HEK293 (cell line): ENCODE data around the gene ZNF865.

Source experiments
- BCL11A ChIP-seq: fragments of 450-650 bp; formaldehyde crosslinking; IDR thresholded peaks from 2 replicates; pipeline ENCODE4 v1.5.1; 2016; ENCODE audit warnings: low read depth, missing biosample characterization, missing genetic modification characterization
- EGR2 ChIP-seq: fragments of 450-650 bp; formaldehyde crosslinking; IDR thresholded peaks from 2 replicates; pipeline ENCODE4 v1.5.1; 2016; ENCODE audit warnings: low read depth, missing biosample characterization, missing genetic modification characterization
- GLIS1 ChIP-seq: fragments of 450-650 bp; formaldehyde crosslinking; IDR thresholded peaks from 2 replicates; pipeline ENCODE4 v1.5.1; 2016; ENCODE audit warnings: missing biosample characterization, missing genetic modification characterization
- KLF16 ChIP-seq: fragments of 450-650 bp; formaldehyde crosslinking; IDR thresholded peaks from 2 replicates; pipeline ENCODE4 v1.5.1; 2017; ENCODE audit warnings: missing biosample characterization, missing genetic modification characterization
- KLF8 ChIP-seq: fragments of 450-650 bp; formaldehyde crosslinking; IDR thresholded peaks from 2 replicates; pipeline ENCODE4 v1.5.1; 2016; ENCODE audit warnings: missing biosample characterization, missing genetic modification characterization
- KLF9 ChIP-seq: fragments of 450-650 bp; formaldehyde crosslinking; IDR thresholded peaks from 2 replicates; pipeline ENCODE4 v1.5.1; 2016; ENCODE audit warnings: missing biosample characterization, missing genetic modification characterization, low read depth
- PRDM1 ChIP-seq: fragments of 450-650 bp; formaldehyde crosslinking; IDR thresholded peaks from 2 replicates; pipeline ENCODE4; 2016; ENCODE audit warnings: missing biosample characterization, missing genetic modification characterization
- SP3 ChIP-seq: fragments of 450-650 bp; formaldehyde crosslinking; IDR thresholded peaks from 2 replicates; pipeline ENCODE4 v1.5.1; 2016; ENCODE audit warnings: missing biosample characterization, missing genetic modification characterization
- WT1 ChIP-seq: fragments of 450-650 bp; formaldehyde crosslinking; IDR thresholded peaks from 2 replicates; pipeline ENCODE4 v1.5.1; 2016; ENCODE audit warnings: missing biosample characterization, missing genetic modification characterization
- ZBTB20 ChIP-seq: fragments of 450-650 bp; formaldehyde crosslinking; IDR thresholded peaks from 2 replicates; pipeline ENCODE4 v1.5.1; 2016; ENCODE audit warnings: missing biosample characterization, missing genetic modification characterization
- ZFP41 ChIP-seq: fragments of 450-650 bp; formaldehyde crosslinking; IDR thresholded peaks from 2 replicates; pipeline ENCODE4 v1.5.1; 2016; ENCODE audit warnings: missing biosample characterization, missing genetic modification characterization, borderline replicate concordance
- ZNF112 ChIP-seq: fragments of 450-650 bp; formaldehyde crosslinking; IDR thresholded peaks from 2 replicates; pipeline ENCODE4 v1.5.0; 2017; ENCODE audit warnings: missing biosample characterization, missing genetic modification characterization
- ZNF175 ChIP-seq: fragments of 450-650 bp; formaldehyde crosslinking; IDR thresholded peaks from 2 replicates; pipeline ENCODE4 v1.5.1; 2016; ENCODE audit warnings: missing biosample characterization, missing genetic modification characterization
- ZNF341 ChIP-seq: fragments of 450-650 bp; formaldehyde crosslinking; IDR thresholded peaks from 2 replicates; pipeline ENCODE4; 2016; ENCODE audit warnings: low read depth, missing biosample characterization, missing genetic modification characterization
- ZNF596 ChIP-seq: fragments of 450-650 bp; IDR thresholded peaks from 2 replicates; pipeline ENCODE4 v1.5.0; 2018; ENCODE audit warnings: missing biosample characterization, mild to moderate bottlenecking, missing genetic modification characterization, moderate library complexity
- ZNF623 ChIP-seq: fragments of 450-650 bp; formaldehyde crosslinking; IDR thresholded peaks from 2 replicates; pipeline ENCODE4 v1.5.1; 2016; ENCODE audit warnings: missing biosample characterization, missing genetic modification characterization
- ZNF629 ChIP-seq: fragments of 450-650 bp; formaldehyde crosslinking; IDR thresholded peaks from 2 replicates; pipeline ENCODE4 v1.5.1; 2017; ENCODE audit warnings: missing biosample characterization, missing genetic modification characterization
- ZSCAN30 ChIP-seq: fragments of 450-650 bp; IDR thresholded peaks from 2 replicates; pipeline ENCODE4 v1.5.1; 2018; ENCODE audit warnings: missing biosample characterization, mild to moderate bottlenecking, missing genetic modification characterization, moderate library complexity
- ZSCAN5A ChIP-seq: fragments of 450-650 bp; formaldehyde crosslinking; IDR thresholded peaks from 2 replicates; pipeline ENCODE4 v1.5.1; 2016; ENCODE audit warnings: missing biosample characterization, missing genetic modification characterization
- ZXDB ChIP-seq: fragments of 450-650 bp; formaldehyde crosslinking; IDR thresholded peaks from 2 replicates; pipeline ENCODE4 v1.5.1; 2016; ENCODE audit warnings: missing biosample characterization, missing genetic modification characterization
- TF ChIP-seq, protein P1 (sequence below): fragments of 450-650 bp; formaldehyde crosslinking; IDR thresholded peaks from 2 replicates; pipeline ENCODE4 v1.5.1; 2017; ENCODE audit warnings: missing biosample characterization, missing genetic modification characterization
- TF ChIP-seq, protein P2 (sequence below): fragments of 450-650 bp; formaldehyde crosslinking; IDR thresholded peaks from 2 replicates; pipeline ENCODE4 v1.5.1; 2016; ENCODE audit warnings: missing biosample characterization, missing genetic modification characterization
- TF ChIP-seq, protein P3 (sequence below): fragments of 450-650 bp; formaldehyde crosslinking; IDR thresholded peaks from 2 replicates; pipeline ENCODE4 v1.5.1; 2016; ENCODE audit warnings: missing biosample characterization, missing genetic modification characterization
- TF ChIP-seq, protein P4 (sequence below): fragments of 450-650 bp; formaldehyde crosslinking; IDR thresholded peaks from 2 replicates; pipeline ENCODE4 v1.5.1; 2016; ENCODE audit warnings: missing biosample characterization, missing genetic modification characterization

The ZNF865 gene

GRCh38 chr19:55586976-55587668, 18.3 kb upstream of the ZNF865 start (continued):
- TF ChIP-seq, protein P1, sequence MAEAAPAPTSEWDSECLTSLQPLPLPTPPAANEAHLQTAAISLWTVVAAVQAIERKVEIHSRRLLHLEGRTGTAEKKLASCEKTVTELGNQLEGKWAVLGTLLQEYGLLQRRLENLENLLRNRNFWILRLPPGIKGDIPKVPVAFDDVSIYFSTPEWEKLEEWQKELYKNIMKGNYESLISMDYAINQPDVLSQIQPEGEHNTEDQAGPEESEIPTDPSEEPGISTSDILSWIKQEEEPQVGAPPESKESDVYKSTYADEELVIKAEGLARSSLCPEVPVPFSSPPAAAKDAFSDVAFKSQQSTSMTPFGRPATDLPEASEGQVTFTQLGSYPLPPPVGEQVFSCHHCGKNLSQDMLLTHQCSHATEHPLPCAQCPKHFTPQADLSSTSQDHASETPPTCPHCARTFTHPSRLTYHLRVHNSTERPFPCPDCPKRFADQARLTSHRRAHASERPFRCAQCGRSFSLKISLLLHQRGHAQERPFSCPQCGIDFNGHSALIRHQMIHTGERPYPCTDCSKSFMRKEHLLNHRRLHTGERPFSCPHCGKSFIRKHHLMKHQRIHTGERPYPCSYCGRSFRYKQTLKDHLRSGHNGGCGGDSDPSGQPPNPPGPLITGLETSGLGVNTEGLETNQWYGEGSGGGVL (tag by site-specific recombination) = peak; percentile 64
- peak; percentile 49; the same call in 1 of the 2 replicates for TF ChIP-seq ZSCAN30
- 0 out of 2 replicates have a peak, but pooled peaks have one; percentile 25 for TF ChIP-seq ZNF623
- TF ChIP-seq ZBTB20 = peak; percentile 73
- TF ChIP-seq, protein P2, sequence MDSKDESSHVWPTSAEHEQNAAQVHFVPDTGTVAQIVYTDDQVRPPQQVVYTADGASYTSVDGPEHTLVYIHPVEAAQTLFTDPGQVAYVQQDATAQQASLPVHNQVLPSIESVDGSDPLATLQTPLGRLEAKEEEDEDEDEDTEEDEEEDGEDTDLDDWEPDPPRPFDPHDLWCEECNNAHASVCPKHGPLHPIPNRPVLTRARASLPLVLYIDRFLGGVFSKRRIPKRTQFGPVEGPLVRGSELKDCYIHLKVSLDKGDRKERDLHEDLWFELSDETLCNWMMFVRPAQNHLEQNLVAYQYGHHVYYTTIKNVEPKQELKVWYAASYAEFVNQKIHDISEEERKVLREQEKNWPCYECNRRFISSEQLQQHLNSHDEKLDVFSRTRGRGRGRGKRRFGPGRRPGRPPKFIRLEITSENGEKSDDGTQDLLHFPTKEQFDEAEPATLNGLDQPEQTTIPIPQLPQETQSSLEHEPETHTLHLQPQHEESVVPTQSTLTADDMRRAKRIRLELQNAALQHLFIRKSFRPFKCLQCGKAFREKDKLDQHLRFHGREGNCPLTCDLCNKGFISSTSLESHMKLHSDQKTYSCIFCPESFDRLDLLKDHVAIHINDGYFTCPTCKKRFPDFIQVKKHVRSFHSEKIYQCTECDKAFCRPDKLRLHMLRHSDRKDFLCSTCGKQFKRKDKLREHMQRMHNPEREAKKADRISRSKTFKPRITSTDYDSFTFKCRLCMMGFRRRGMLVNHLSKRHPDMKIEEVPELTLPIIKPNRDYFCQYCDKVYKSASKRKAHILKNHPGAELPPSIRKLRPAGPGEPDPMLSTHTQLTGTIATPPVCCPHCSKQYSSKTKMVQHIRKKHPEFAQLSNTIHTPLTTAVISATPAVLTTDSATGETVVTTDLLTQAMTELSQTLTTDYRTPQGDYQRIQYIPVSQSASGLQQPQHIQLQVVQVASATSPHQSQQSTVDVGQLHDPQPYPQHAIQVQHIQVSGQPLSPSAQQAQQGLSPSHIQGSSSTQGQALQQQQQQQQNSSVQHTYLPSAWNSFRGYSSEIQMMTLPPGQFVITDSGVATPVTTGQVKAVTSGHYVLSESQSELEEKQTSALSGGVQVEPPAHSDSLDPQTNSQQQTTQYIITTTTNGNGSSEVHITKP (tag by site-specific recombination) = peak; percentile 56
- TF ChIP-seq, protein P3, sequence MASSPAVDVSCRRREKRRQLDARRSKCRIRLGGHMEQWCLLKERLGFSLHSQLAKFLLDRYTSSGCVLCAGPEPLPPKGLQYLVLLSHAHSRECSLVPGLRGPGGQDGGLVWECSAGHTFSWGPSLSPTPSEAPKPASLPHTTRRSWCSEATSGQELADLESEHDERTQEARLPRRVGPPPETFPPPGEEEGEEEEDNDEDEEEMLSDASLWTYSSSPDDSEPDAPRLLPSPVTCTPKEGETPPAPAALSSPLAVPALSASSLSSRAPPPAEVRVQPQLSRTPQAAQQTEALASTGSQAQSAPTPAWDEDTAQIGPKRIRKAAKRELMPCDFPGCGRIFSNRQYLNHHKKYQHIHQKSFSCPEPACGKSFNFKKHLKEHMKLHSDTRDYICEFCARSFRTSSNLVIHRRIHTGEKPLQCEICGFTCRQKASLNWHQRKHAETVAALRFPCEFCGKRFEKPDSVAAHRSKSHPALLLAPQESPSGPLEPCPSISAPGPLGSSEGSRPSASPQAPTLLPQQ (tag by site-specific recombination) = 0 out of 2 replicates have a peak, but pooled peaks have one; percentile 35
- peak; percentile 61; the same call in 1 of the 2 replicates for TF ChIP-seq KLF8 (tag by site-specific recombination)
- peak; percentile 64 for TF ChIP-seq ZXDB (tag by site-specific recombination)
- TF ChIP-seq GLIS1 (tag by site-specific recombination) = peak; percentile 45; the same call in 1 of the 2 replicates
- 0 out of 2 replicates have a peak, but pooled peaks have one; percentile 5 for TF ChIP-seq ZNF596 (tag by site-specific recombination)
- TF ChIP-seq, protein P4, sequence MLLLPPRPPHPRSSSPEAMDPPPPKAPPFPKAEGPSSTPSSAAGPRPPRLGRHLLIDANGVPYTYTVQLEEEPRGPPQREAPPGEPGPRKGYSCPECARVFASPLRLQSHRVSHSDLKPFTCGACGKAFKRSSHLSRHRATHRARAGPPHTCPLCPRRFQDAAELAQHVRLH (tag by site-specific recombination) = 0 out of 2 replicates have a peak, but pooled peaks have one; percentile 33
- TF ChIP-seq PRDM1 = 0 out of 2 replicates have a peak, but pooled peaks have one; percentile 16
- peak; percentile 22 for TF ChIP-seq EGR2 (tag by site-specific recombination)
- TF ChIP-seq ZNF629 = 0 out of 2 replicates have a peak, but pooled peaks have one; percentile 37
- no peak for TF ChIP-seq BCL11A (tag by site-specific recombination)
- TF ChIP-seq ZNF175 (tag by site-specific recombination) = no peak
- peak; percentile 52 for TF ChIP-seq ZNF341 (tag by site-specific recombination)
- TF ChIP-seq SP3 (tag by site-specific recombination) = peak; percentile 89
- TF ChIP-seq KLF9 (tag by site-specific recombination) = peak; percentile 85
- peak; percentile 39; the same call in 1 of the 2 replicates for TF ChIP-seq KLF16 (tag by site-specific recombination)
- TF ChIP-seq ZNF112 (tag by site-specific recombination) = no peak
- TF ChIP-seq WT1 = peak; percentile 39; the same call in 1 of the 2 replicates
- no peak for TF ChIP-seq ZSCAN5A (tag by site-specific recombination)
- TF ChIP-seq ZFP41 = no peak
